MCF 10A (cell line): ENCODE data around the gene DBF4. TPM values are rescaled to one million over a fixed set of nuclear protein-coding genes. Genes with fewer than 3 reads are reported as not detected.

Experiments
- BruUV-seq: library from RNA; stranded (reverse); fragments of 400-500 nt; replicated peaks from 2 replicates; lab custom pipeline; 2021; lab: Mats Ljungman, UMichigan
- CTCF ChIA-PET: fragments of 300-600 bp; sonication (Branson Sonifier 250); formaldehyde crosslinking; extraction: SDS; loops from one replicate; lab custom pipeline; 2021; ENCODE audit warnings: antibody characterized with exemption, inconsistent platforms; lab: Yijun Ruan, JAX
- POLR2A ChIA-PET: fragments of 300-600, 350-650 bp; sonication (Branson Sonifier 250); formaldehyde crosslinking; extraction: SDS; loops from one replicate; lab custom pipeline; 2020; ENCODE audit warnings: antibody characterized with exemption, inconsistent platforms; lab: Yijun Ruan, JAX
- DNase-seq: peaks from one replicate; pipeline ENCODE4 v3.0.0-alpha.2; 2018; ENCODE audit not compliant: unreplicated experiment
- H3K27ac Mint-ChIP-seq: one replicate; pipeline ENCODE4 v1.8.0; 2022; ENCODE audit warnings: mild to moderate bottlenecking, low read depth, mixed read lengths; ENCODE audit not compliant: unreplicated experiment
- H3K27me3 Mint-ChIP-seq: one replicate; pipeline ENCODE4 v1.8.0; 2022; ENCODE audit warnings: mixed read lengths; ENCODE audit not compliant: insufficient read depth, unreplicated experiment
- H3K36me3 Mint-ChIP-seq: one replicate; pipeline ENCODE4 v1.8.0; 2022; ENCODE audit warnings: mild to moderate bottlenecking, moderate library complexity, mixed read lengths; ENCODE audit not compliant: insufficient read depth, unreplicated experiment
- H3K4me1 Mint-ChIP-seq: one replicate; pipeline ENCODE4 v1.8.0; 2022; ENCODE audit warnings: mixed read lengths; ENCODE audit not compliant: insufficient read depth, unreplicated experiment
- H3K4me3 Mint-ChIP-seq: one replicate; pipeline ENCODE4 v1.8.0; 2022; ENCODE audit warnings: mild to moderate bottlenecking, moderate library complexity, mixed read lengths; ENCODE audit not compliant: unreplicated experiment
- H3K9me3 Mint-ChIP-seq: one replicate; pipeline ENCODE4 v1.8.0; 2022; ENCODE audit warnings: mixed read lengths; ENCODE audit not compliant: unreplicated experiment
- CTCF ChIP-seq: fragments of 200-600 bp; IDR thresholded peaks from one replicate; pipeline ENCODE4 v1.8.0; 2022; ENCODE audit warnings: antibody characterized with exemption, mild to moderate bottlenecking; ENCODE audit not compliant: unreplicated experiment
- intact Hi-C: fragments of 100-400 bp; cut with micrococcal nuclease; formaldehyde crosslinking; loops from 2 replicates; pipeline ENCODE4 v1.14.1; 2022
- total RNA-seq: library from RNA; stranded (reverse); gene quantifications from 2 replicates; pipeline ENCODE4 v1.2.3, GENCODE V29; 2022

DBF4 gene
- total RNA-seq, 1 experiment from 2014 or later = 27.4 TPM

- Mint-ChIP-seq H3K4me3 (no peak overlapping the region), H3K27ac (no peak overlapping the region), H3K36me3 (no peaks in the 10 kb centered on the region), H3K4me1 (peaks cover 5% of the 10 kb centered on the region), H3K9me3 (no peaks in the 10 kb centered on the region), H3K27me3 (no peaks in the 10 kb centered on the region)
- no peak for TF ChIP-seq CTCF
- intact Hi-C loops = no loop called here
- ChIA-PET CTCF (interaction anchor here (0.9 to 1.1 kb wide), 2 partner anchors 275 to 406 kb away, joined by 3 to 4 read pairs; no protein-coding TSS in a partner anchor), POLR2A (interaction anchor here (0.6 kb wide), 1 partner anchor 20 kb away, joined by 3 read pairs; no protein-coding TSS in a partner anchor)
- no TSS peak for BruUV-seq
- no peak for DNase-seq
Measured at GRCh38 chr7:87837597-87837996, 38.7 kb upstream of the DBF4 start.

GRCh38 chr7:87850836-87851593 lies 25.3 kb upstream of the DBF4 start:
- H3K9me3 Mint-ChIP-seq = no peaks in the 10 kb centered on the region
- no peak for DNase-seq
- H3K4me1 Mint-ChIP-seq = no peaks in the 10 kb centered on the region
- H3K27ac Mint-ChIP-seq = no peak overlapping the region
- ChIA-PET POLR2A (interaction anchor here (1.6 kb wide), 1 partner anchor 12 kb away, joined by 4 read pairs; no protein-coding TSS in a partner anchor), CTCF (interaction anchor here (0.6 to 1.0 kb wide), 3 partner anchors 12 to 36 kb away, joined by 3 read pairs; no protein-coding TSS in a partner anchor)
- no TSS peak for BruUV-seq
- TF ChIP-seq CTCF = no peak
- intact Hi-C loops = no loop called here
- no peak overlapping the region for H3K4me3 Mint-ChIP-seq
- H3K27me3 Mint-ChIP-seq = no peaks in the 10 kb centered on the region
- peaks cover 30% of the 10 kb centered on the region for H3K36me3 Mint-ChIP-seq

- no peak for DNase-seq
- ChIA-PET POLR2A (no interaction called here), CTCF (no interaction called here)
- Mint-ChIP-seq H3K27ac (no peak overlapping the region), H3K27me3 (no peaks in the 10 kb centered on the region), H3K9me3 (no peaks in the 10 kb centered on the region), H3K36me3 (peaks cover 27% of the 10 kb centered on the region), H3K4me3 (no peak overlapping the region), H3K4me1 (no peaks in the 10 kb centered on the region)
- no peak for TF ChIP-seq CTCF
- BruUV-seq = no TSS peak
- intact Hi-C loops = no loop called here
Measured at GRCh38 chr7:87852306-87852705, 24.0 kb upstream of the DBF4 start.

GRCh38 chr7:87853237-87853864 lies 22.9 kb upstream of the DBF4 start:
- DNase-seq = peak; percentile 52
- POLR2A ChIA-PET = no interaction called here

More at GRCh38 chr7:87853237-87853864, 22.9 kb upstream of the DBF4 start:
- no TSS peak for BruUV-seq
- H3K27me3 Mint-ChIP-seq = no peaks in the 10 kb centered on the region
- H3K36me3 Mint-ChIP-seq = peaks cover 29% of the 10 kb centered on the region
- no peak overlapping the region for H3K27ac Mint-ChIP-seq
- CTCF ChIA-PET = no interaction called here
- H3K9me3 Mint-ChIP-seq = no peaks in the 10 kb centered on the region
- no peaks in the 10 kb centered on the region for H3K4me1 Mint-ChIP-seq
- no peak for TF ChIP-seq CTCF
- H3K4me3 Mint-ChIP-seq = no peak overlapping the region
- intact Hi-C loops = no loop called here
